K562 (cell line): ENCODE results near the gene ZNF620. TPM values are rescaled to one million over a fixed set of nuclear protein-coding genes. Genes with fewer than 3 reads are reported as not detected.

Experiments used
- ATAC-seq: fragments of 200-7000 bp; cut with Tn5 transposase; 3 replicates; pipeline ENCODE4 v1.9.1; 2020; ENCODE audit warnings: moderate library complexity
- BruUV-seq: library from RNA; stranded (reverse); fragments of 400-500 nt; replicated peaks from 2 replicates; lab custom pipeline; 2021; lab: Mats Ljungman, UMichigan
- CTCF ChIA-PET: fragments of 300-600 bp; formaldehyde crosslinking; extraction: SDS; loops from one replicate; lab custom pipeline; 2021; ENCODE audit warnings: low intra/inter-chr PET ratio; lab: Yijun Ruan, JAX
- POLR2A ChIA-PET: fragments of 300-600, 350-650 bp; sonication (Branson Sonifier 250); formaldehyde crosslinking; extraction: SDS; loops from one replicate; lab custom pipeline; 2021; ENCODE audit warnings: antibody characterized with exemption, inconsistent platforms; lab: Yijun Ruan, JAX
- DNase-seq, 4 experiments: peaks; one replicate each; pipeline versions ENCODE4 v3.0.0 to v3.0.0-alpha.2; 2011 to 2018; ENCODE audit warnings: low spot score in 3 of 4, mixed read lengths in 3 of 4; ENCODE audit errors: extremely low read depth in 1 of 4
- FAIRE-seq: peaks from 2 replicates; lab custom pipeline; 2011; peaks lifted over from hg19 to GRCh38; lab: Jason Lieb, UNC
- H2AFZ ChIP-seq: 2 replicates; pipeline ENCODE4 v1.6.0; 2011; ENCODE audit warnings: low read depth, low read length, control low read depth, inconsistent platforms
- H3K27ac ChIP-seq: fragments of 200-600 bp; 3 replicates; pipeline ENCODE4 v1.8.0; 2011; ENCODE audit warnings: low read depth, mild to moderate bottlenecking, control low read depth, inconsistent platforms, low read length, moderate library complexity, mixed read lengths; ENCODE audit errors: extremely low read depth
- H3K27me3 ChIP-seq, 2 experiments: fragments of 300-600 bp in 1 of 2; 2 replicates in 1 of 2; 3 replicates in 1 of 2; pipeline versions ENCODE4 v1.6.0 to v1.8.0; 2011; ENCODE audit warnings: inconsistent platforms in 2 of 2, low read length in 2 of 2, mild to moderate bottlenecking in 1 of 2, mixed read lengths in 1 of 2, moderate library complexity in 1 of 2; ENCODE audit not compliant: control insufficient read depth in 2 of 2, insufficient read depth in 2 of 2
- H3K36me3 ChIP-seq: fragments of 300-600 bp; 3 replicates; pipeline ENCODE4 v1.8.0; 2011; ENCODE audit warnings: mild to moderate bottlenecking, low read length, inconsistent platforms; ENCODE audit not compliant: control insufficient read depth, insufficient read depth
- H3K4me1 ChIP-seq, 2 experiments: fragments of 200-600 bp in 1 of 2; replicated peaks in 1 of 2; 2 replicates in 1 of 2; 3 replicates in 1 of 2; pipeline versions ENCODE4 v1.5.1 to v1.8.0; 2011; ENCODE audit warnings: inconsistent platforms in 2 of 2, low read length in 2 of 2, mild to moderate bottlenecking in 1 of 2, mixed read lengths in 1 of 2, moderate library complexity in 1 of 2; ENCODE audit not compliant: control insufficient read depth in 2 of 2, insufficient read depth in 2 of 2
- H3K4me2 ChIP-seq: 2 replicates; pipeline ENCODE4 v1.6.1; 2011; ENCODE audit warnings: low read length, control low read depth, inconsistent platforms, mixed read lengths; ENCODE audit not compliant: insufficient read depth
- H3K4me3 ChIP-seq: fragments of 200-600 bp; sonication (generic), shearing (Covaris generic); 2 replicates; pipeline ENCODE4 v1.5.1; 2016; ENCODE audit warnings: control low read depth, inconsistent platforms
- H3K79me2 ChIP-seq: fragments of 200-600 bp; 3 replicates; pipeline ENCODE4 v1.8.0; 2011; ENCODE audit warnings: low read length, inconsistent platforms; ENCODE audit not compliant: control insufficient read depth, insufficient read depth
- H3K9ac ChIP-seq, 2 experiments: 2 replicates each; pipeline versions ENCODE4 v1.6.0 to v1.6.1; 2011; ENCODE audit warnings: low read depth in 2 of 2, low read length in 2 of 2, control low read depth in 1 of 2, inconsistent platforms in 1 of 2, mild to moderate bottlenecking in 1 of 2, mixed read lengths in 1 of 2; ENCODE audit not compliant: insufficient read depth in 1 of 2
- H3K9me1 ChIP-seq: one replicate; pipeline ENCODE4 v1.6.0; 2011; ENCODE audit warnings: inconsistent platforms, mild to moderate bottlenecking, low read length, moderate library complexity; ENCODE audit not compliant: control insufficient read depth, insufficient read depth
- H3K9me3 ChIP-seq: replicated peaks from 2 replicates; pipeline ENCODE4 v1.5.1; 2011; ENCODE audit warnings: low read depth, low read length, inconsistent platforms; ENCODE audit not compliant: control insufficient read depth, insufficient read depth
- H4K20me1 ChIP-seq: replicated peaks from 2 replicates; pipeline ENCODE4 v1.6.1; 2011; ENCODE audit warnings: low read length, inconsistent platforms, mixed read lengths; ENCODE audit not compliant: control insufficient read depth, insufficient read depth
- BRD4 ChIP-seq: fragments of 200-600 bp; sonication (generic); IDR thresholded peaks from 2 replicates; pipeline ENCODE4 v1.6.1; 2017; ENCODE audit warnings: inconsistent platforms
- CBFB ChIP-seq: sonication (generic); formaldehyde crosslinking; IDR thresholded peaks from 2 replicates; pipeline ENCODE4 v1.4.0; 2020; ENCODE audit warnings: mild to moderate bottlenecking, missing genetic modification reagents
- CBX1 ChIP-seq: sonication (generic); IDR thresholded peaks from 2 replicates; pipeline ENCODE4 v1.6.1; 2016; ENCODE audit warnings: antibody characterized with exemption, low read depth, mild to moderate bottlenecking
- EP400 ChIP-seq: fragments of 450-650 bp; IDR thresholded peaks from 2 replicates; pipeline ENCODE4 v1.6.1; 2017; ENCODE audit warnings: antibody characterized with exemption, mild to moderate bottlenecking, moderate library complexity
- FOSL1 ChIP-seq: fragments of 200-800 bp; sonication (Bioruptor generic); conservative IDR thresholded peaks from 2 replicates; pipeline ENCODE4 v1.6.1; 2016; ENCODE audit warnings: missing genetic modification characterization, missing compliant biosample characterization
- HDAC1 ChIP-seq, 2 experiments: fragments of 450-650 bp; IDR thresholded peaks; 2 replicates each; pipeline ENCODE4 v1.6.1; 2016 to 2017; ENCODE audit warnings: inconsistent platforms in 1 of 2, mild to moderate bottlenecking in 1 of 2, moderate library complexity in 1 of 2
- KAT8 ChIP-seq: fragments of 450-650 bp; IDR thresholded peaks from 2 replicates; pipeline ENCODE4 v1.6.1; 2016; ENCODE audit warnings: low read depth, mild to moderate bottlenecking
- KDM5B ChIP-seq: fragments of 200-600 bp; sonication (generic); IDR thresholded peaks from 2 replicates; pipeline ENCODE4 v1.6.1; 2012; ENCODE audit warnings: low read depth, mild to moderate bottlenecking, moderate library complexity, low read length, control low read depth, inconsistent platforms; ENCODE audit not compliant: insufficient replicate concordance
- KHSRP ChIP-seq: fragments of 450-650 bp; IDR thresholded peaks from 2 replicates; pipeline ENCODE4 v1.6.1; 2017
- LARP7 ChIP-seq: fragments of 450-650 bp; IDR thresholded peaks from 2 replicates; pipeline ENCODE4 v1.6.1; 2016
- NFIC ChIP-seq: fragments of 450-650 bp; IDR thresholded peaks from 2 replicates; pipeline ENCODE4 v1.6.1; 2017; ENCODE audit warnings: mild to moderate bottlenecking, inconsistent platforms
- NRF1 ChIP-seq, 2 experiments: fragments of 450-650 bp; IDR thresholded peaks in 1 of 2; conservative IDR thresholded peaks in 1 of 2; 2 replicates each; pipeline ENCODE4 v1.6.1; 2014; ENCODE audit warnings: mild to moderate bottlenecking in 2 of 2
- NUFIP1 ChIP-seq: fragments of 450-650 bp; IDR thresholded peaks from 2 replicates; pipeline ENCODE4 v1.6.1; 2018; ENCODE audit not compliant: partially characterized antibody
- OTX1 ChIP-seq: fragments of 450-650 bp; formaldehyde crosslinking; IDR thresholded peaks from 2 replicates; pipeline ENCODE4 v1.4.0; 2022; ENCODE audit warnings: mild to moderate bottlenecking
- PML ChIP-seq: IDR thresholded peaks from 2 replicates; pipeline ENCODE4 v1.6.1; 2012; ENCODE audit warnings: low read length, inconsistent platforms
- SMARCA5 ChIP-seq: fragments of 450-650 bp; IDR thresholded peaks from 2 replicates; pipeline ENCODE4 v1.6.1; 2016
- SNRNP70 ChIP-seq: fragments of 200-400 bp; formaldehyde crosslinking; optimal IDR thresholded peaks from 2 replicates; pipeline ENCODE3; 2017; ENCODE audit warnings: low read depth, low read length
- SRSF1 ChIP-seq: fragments of 200-400 bp; formaldehyde crosslinking; IDR thresholded peaks from 2 replicates; pipeline ENCODE4 v1.6.1; 2017; ENCODE audit warnings: mild to moderate bottlenecking, low read depth, low read length, moderate library complexity
- SRSF9 ChIP-seq: fragments of 200-400 bp; formaldehyde crosslinking; IDR thresholded peaks from 2 replicates; pipeline ENCODE4 v1.6.1; 2017; ENCODE audit warnings: low read depth, low read length, borderline replicate concordance
- TBP ChIP-seq: optimal IDR thresholded peaks from 2 replicates; pipeline ENCODE3; 2011; ENCODE audit warnings: low read depth, low read length, improper control_type of control experiment
- ZNF274 ChIP-seq: IDR thresholded peaks from 2 replicates; pipeline ENCODE4 v1.6.1; 2011; ENCODE audit warnings: low read depth, mild to moderate bottlenecking, low read length, moderate library complexity, borderline replicate concordance
- ZNF57 ChIP-seq: fragments of 450-650 bp; formaldehyde crosslinking; IDR thresholded peaks from 2 replicates; pipeline ENCODE4 v1.4.0; 2020; ENCODE audit warnings: mild to moderate bottlenecking, moderate library complexity
- WGBS: fragments of 100-300 bp; shearing (Covaris generic); methylation state at CpG from one replicate; pipeline ENCODE4 v1.1.6; 2016; ENCODE audit warnings: low coverage, mixed read lengths; ENCODE audit not compliant: insufficient coverage; ENCODE audit errors: missing lambda C conversion rate; 5-methylcytosine and 5-hydroxymethylcytosine counted together
- in situ Hi-C: fragments of 300-500 bp; cut with MboI; formaldehyde crosslinking; loops from 4 replicates; pipeline ENCODE4 v1.15.0; 2018; ENCODE audit warnings: inconsistent platforms, mixed read lengths
- intact Hi-C: fragments of 100-400 bp; cut with micrococcal nuclease; formaldehyde crosslinking; loops from 2 replicates; pipeline ENCODE4 v1.14.2; 2022
- polyA plus RNA-seq, 8 experiments: library from polyadenylated mRNA; depleted of rRNA in 4 of 8; stranded (reverse) in 5 of 8; unstranded in 3 of 8; fragments of >200 nt; fragmentation: Nextera tagmentation in 2 of 8; fragmentation: Illumina TruSeq in 1 of 8; extraction: Ambion mirVana in 2 of 8; extraction: Trizol in 1 of 8; gene quantifications; 2 replicates each; pipeline versions ENCODE4 v1.2.1 to v1.2.3, GENCODE V29; 2011 to 2014; ENCODE audit warnings: inconsistent platforms in 1 of 8, missing spikeins in 1 of 8
- total RNA-seq, 7 experiments: library from RNA; depleted of rRNA in 6 of 7; stranded (reverse); fragments of >200 nt in 6 of 7; fragmentation: Illumina TruSeq in 2 of 7; extraction: Trizol in 2 of 7; gene quantifications; 2 replicates each; pipeline versions ENCODE4 v1.2.1 to v1.2.3, GENCODE V29; 2011 to 2021; ENCODE audit warnings: low replicate concordance in 1 of 7
- TF ChIP-seq, protein P1 (sequence below): fragments of 450-650 bp; IDR thresholded peaks from one replicate; pipeline ENCODE4 v1.6.1; 2018; ENCODE audit warnings: mild to moderate bottlenecking, moderate library complexity; ENCODE audit not compliant: partially characterized antibody
- TF ChIP-seq, protein P2 (sequence below): fragments of 450-650 bp; formaldehyde crosslinking; conservative IDR thresholded peaks from 2 replicates; pipeline ENCODE4 v1.4.0; 2022; ENCODE audit warnings: mild to moderate bottlenecking, missing genetic modification characterization

Gene ZNF620
- total and polyA plus RNA-seq, 9 of the 15 experiments (the other 6 are each of a cell fraction or from before 2014, with no cell fraction given) = 1.2 to 5.5 (median 3.3) TPM

DNA sequence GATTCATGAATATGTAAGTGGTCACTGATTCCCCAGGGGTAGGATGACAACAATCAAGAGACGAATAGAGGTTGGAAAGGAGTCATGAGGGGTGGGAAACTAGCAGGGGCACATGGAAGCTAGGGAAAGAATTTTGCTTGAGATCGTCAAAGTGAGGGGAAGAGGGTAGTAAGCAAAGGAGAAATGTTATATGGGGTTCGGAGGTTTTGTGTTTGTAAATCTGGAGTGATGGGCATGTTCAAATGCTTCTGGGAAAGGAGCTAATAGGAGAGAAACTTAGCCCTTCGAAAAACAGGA is 40.8 kb upstream of the ZNF620 start:
- H4K20me1 ChIP-seq = no peaks in the 10 kb centered on the region
- H3K9ac ChIP-seq = no peak overlapping the region
- intact Hi-C loops (no loop called here), in situ Hi-C loops (loop anchor here (25.0 kb wide), 1 partner anchor 1053 kb away; the partner anchor contains the start of gene RPSA)
- H3K4me1 ChIP-seq = peaks cover 3 to 6% of the 10 kb centered on the region in 2 experiments; a peak in 3 of 5 replicates
- no peak overlapping the region for H3K4me2 ChIP-seq
- H3K27me3 ChIP-seq = no peaks in the 10 kb centered on the region
- WGBS = 24% methylated on average over 3 of the region's 4 CpGs
- H2AFZ ChIP-seq = no peak overlapping the region
- H3K27ac ChIP-seq = peak overlapping the region; percentile 2; the same call in 1 of the 3 replicates
- H3K79me2 ChIP-seq = peaks cover 16% of the 10 kb centered on the region
- BruUV-seq = no TSS peak
- peaks cover 55% of the 10 kb centered on the region for H3K36me3 ChIP-seq
- ATAC-seq = no peak
- POLR2A ChIA-PET = interaction anchor here (0.6 to 7.7 kb wide), 18 partner anchors 8 to 170 kb away, joined by 3 to 102 read pairs (median 4); partner anchors contain the start of genes RPL14, ZNF619, ZNF620 and ZNF621
- no peak for FAIRE-seq
- peaks cover 3% of the 10 kb centered on the region for H3K9me1 ChIP-seq
- H3K4me3 ChIP-seq = no peak overlapping the region
- CTCF ChIA-PET = no interaction called here
- DNase-seq = no peak
- no peaks in the 10 kb centered on the region for H3K9me3 ChIP-seq
- TF ChIP-seq SRSF9 (no peak), KAT8 (no peak), HDAC1 (IDR thresholded peaks at IDR 0.05) (0 out of 4 replicates have a peak, but pooled peaks of 1 of the 2 experiments have one; percentile 16), NUFIP1 (no peak), SNRNP70 (no peak), CBFB (CRISPR knock-in tag) (no peak), NRF1 (conservative IDR thresholded peaks at IDR 0.05 in 1 of 2, IDR thresholded peaks at IDR 0.05 in 1 of 2) (no peak), CBX1 (no peak), PML (no peak), TBP (no peak), ZNF57 (CRISPR knock-in tag) (no peak), FOSL1 (no peak), BRD4 (no peak), SRSF1 (no peak), EP400 (0 out of 2 replicates have a peak, but pooled peaks have one; percentile 1), ZNF274 (no peak), KDM5B (no peak), LARP7 (0 out of 2 replicates have a peak, but pooled peaks have one; percentile 43), OTX1 (peak; percentile 34; the same call in 1 of the 2 replicates), NFIC (no peak), SMARCA5 (no peak), KHSRP (peak; percentile 9; the same call in 1 of the 2 replicates)
- TF ChIP-seq, protein P1, sequence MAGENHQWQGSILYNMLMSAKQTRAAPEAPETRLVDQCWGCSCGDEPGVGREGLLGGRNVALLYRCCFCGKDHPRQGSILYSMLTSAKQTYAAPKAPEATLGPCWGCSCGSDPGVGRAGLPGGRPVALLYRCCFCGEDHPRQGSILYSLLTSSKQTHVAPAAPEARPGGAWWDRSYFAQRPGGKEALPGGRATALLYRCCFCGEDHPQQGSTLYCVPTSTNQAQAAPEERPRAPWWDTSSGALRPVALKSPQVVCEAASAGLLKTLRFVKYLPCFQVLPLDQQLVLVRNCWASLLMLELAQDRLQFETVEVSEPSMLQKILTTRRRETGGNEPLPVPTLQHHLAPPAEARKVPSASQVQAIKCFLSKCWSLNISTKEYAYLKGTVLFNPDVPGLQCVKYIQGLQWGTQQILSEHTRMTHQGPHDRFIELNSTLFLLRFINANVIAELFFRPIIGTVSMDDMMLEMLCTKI = no peak
- TF ChIP-seq, protein P2, sequence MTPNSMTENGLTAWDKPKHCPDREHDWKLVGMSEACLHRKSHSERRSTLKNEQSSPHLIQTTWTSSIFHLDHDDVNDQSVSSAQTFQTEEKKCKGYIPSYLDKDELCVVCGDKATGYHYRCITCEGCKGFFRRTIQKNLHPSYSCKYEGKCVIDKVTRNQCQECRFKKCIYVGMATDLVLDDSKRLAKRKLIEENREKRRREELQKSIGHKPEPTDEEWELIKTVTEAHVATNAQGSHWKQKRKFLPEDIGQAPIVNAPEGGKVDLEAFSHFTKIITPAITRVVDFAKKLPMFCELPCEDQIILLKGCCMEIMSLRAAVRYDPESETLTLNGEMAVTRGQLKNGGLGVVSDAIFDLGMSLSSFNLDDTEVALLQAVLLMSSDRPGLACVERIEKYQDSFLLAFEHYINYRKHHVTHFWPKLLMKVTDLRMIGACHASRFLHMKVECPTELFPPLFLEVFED = peak; percentile 88
